ENCODE results near the gene PTH2.
"Not testable (repeated sequence)": the region's sequence is repeated elsewhere in the genome, so short reads cannot be mapped to it uniquely, and the experiment has no call there.

Gene PTH2

DNA sequence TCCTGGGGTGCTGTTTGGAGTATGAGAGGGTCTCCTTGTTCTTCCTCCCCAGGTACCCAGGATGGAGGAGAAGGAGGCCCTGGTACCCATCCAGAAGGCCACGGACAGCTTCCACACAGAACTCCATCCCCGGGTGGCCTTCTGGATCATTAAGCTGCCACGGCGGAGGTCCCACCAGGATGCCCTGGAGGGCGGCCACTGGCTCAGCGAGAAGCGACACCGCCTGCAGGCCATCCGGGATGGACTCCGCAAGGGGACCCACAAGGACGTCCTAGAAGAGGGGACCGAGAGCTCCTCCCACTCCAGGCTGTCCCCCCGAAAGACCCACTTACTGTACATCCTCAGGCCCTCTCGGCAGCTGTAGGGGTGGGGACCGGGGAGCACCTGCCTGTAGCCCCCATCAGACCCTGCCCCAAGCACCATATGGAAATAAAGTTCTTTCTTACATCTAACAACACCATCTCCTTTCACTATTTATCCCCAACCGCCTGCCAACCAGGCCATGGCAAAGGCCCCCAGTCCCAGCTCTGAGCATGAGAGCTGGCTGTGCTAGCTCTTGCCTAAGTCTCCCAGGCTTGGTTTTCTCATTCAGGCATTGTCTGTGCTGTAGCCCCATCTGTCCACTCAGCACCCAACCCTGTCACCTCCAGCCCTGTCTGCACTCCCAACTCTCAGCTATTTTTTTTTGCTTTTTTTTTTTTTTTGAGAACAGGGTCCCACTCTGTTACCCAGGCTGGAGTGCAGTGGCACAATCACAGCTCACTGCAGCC is 48.4 kb downstream of the PTH2 start:
- DNase-seq: no peak

DNA sequence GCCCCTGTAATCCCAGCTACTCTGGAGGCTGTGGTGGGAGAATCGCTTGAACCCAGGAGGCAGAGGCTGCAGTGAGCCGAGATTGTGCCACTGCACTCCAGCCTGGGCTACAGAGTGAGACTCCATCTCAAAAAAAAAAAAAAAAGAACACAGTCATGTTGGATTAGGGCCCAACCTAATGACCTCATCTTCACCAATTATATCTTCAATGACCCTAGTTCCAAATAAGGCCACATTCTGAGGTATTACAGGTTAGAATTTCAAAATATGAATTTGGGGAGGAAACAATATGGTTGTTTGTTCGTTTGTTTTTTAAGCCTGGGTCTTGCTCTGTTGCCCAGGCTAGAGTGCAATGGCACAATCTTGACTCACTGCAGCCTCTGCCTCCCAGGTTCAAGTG is 50.1 kb downstream of the PTH2 start:
- not testable (repeated sequence) for DNase-seq

Measured in activated CD4-positive, alpha-beta T cell treated with anti-CD3 and anti-CD28 coated beads, Interleukin-2, amount 50 U/mL, for 48 hours (primary cell).